ENCODE results near the gene C1QTNF1. TPM values are rescaled to one million over a fixed set of nuclear protein-coding genes. Genes with fewer than 3 reads are reported as not detected.

The C1QTNF1 gene
- polyA plus RNA-seq, 1 donor (not counting 4 experiments of a cell fraction or from before 2014, with no cell fraction given), result 6.6 TPM

DNA sequence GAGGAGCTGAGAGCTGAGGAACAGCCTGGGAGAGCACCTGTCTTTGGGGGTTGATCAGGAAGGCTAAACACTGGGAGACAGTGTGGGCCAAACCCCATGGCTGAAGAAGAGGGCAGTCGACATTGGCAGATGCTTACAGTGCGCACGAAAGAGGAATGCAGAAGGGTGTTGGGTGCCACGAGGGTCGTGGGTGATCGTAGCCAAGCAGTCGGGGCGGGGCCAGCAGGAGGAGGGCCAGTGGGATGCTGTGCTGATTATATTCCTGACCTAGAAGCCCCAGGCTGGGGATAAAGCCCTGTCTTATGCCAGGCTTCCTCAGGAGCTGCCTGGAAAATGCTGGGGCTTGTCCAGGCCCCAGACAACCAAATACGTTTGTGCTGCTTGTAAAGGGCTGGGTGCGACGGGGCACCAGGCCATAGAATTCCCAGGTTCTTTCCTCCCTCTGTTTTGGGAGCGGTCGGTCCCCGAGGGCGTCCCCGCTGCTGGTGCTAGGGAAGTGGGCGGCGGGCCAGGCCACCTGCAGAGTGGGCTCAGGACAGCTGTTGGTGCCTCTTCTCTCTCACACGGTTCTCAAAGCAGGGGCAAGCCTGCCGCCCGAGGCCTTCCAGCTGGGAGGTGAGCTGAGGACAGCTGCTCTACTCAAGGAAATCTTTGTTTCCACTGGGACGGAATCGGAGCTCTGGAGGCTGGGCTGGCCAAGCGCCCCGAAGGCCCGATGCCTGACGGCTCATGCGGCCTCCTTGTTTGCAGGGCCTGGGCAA, 10.0 kb downstream of the C1QTNF1 start:
- Histone ChIP-seq H3K27ac (ENCODE audit: control insufficient read depth, insufficient read depth, low read length) (peak overlapping the region; percentile 62), H3K79me2 (ENCODE audit: control insufficient read depth, insufficient read depth, low read length) (no peaks in the 10 kb centered on the region), H3K9me3 (ENCODE audit: control insufficient read depth, low read depth, low read length) (no peaks in the 10 kb centered on the region), H3K36me3 (ENCODE audit: control insufficient read depth in 2 of 2, extremely low read depth in 1 of 2, insufficient read depth in 2 of 2, low read length in 2 of 2) (no peaks in the 10 kb centered on the region), H2AFZ (ENCODE audit: control insufficient read depth, low read length) (peak overlapping the region; percentile 74), H3K4me3 (ENCODE audit: control insufficient read depth in 2 of 3, extremely low read depth in 1 of 3, insufficient read depth in 2 of 3, low read depth in 1 of 3, low read length in 3 of 3) (no peak overlapping the region), H3K27me3 (ENCODE audit: control insufficient read depth, extremely low read depth, insufficient read depth, low read length) (no peaks in the 10 kb centered on the region), H3K4me1 (ENCODE audit: control insufficient read depth, extremely low read depth, insufficient read depth, low read length) (peaks cover 53% of the 10 kb centered on the region), H3K9ac (ENCODE audit: control insufficient read depth, extremely low read depth, insufficient read depth, low read length) (peak overlapping the region; percentile 55), H3K4me2 (ENCODE audit: control insufficient read depth, extremely low read depth, insufficient read depth, low read depth, low read length) (peak overlapping the region; percentile 51), H3K9me1 (ENCODE audit: control insufficient read depth, extremely low read depth, insufficient read depth, low read length) (peaks cover 2% of the 10 kb centered on the region), H4K20me1 (ENCODE audit: control insufficient read depth, extremely low read depth, insufficient read depth, low read length) (no peaks in the 10 kb centered on the region)
- FAIRE-seq (peak; percentile 68), DNase-seq (ENCODE audit: low read depth, low spot score) (no peak)
- dilution Hi-C loops (cut with MboI; ENCODE audit: extremely low pct_ligation_motif_present, low sequenced_read_pairs), result loop anchor here (25.0 kb wide), 1 partner anchor 353 kb away; no protein-coding TSS in a partner anchor
- no peak for TF ChIP-seq EZH2 (IDR thresholded peaks at IDR 0.05; ENCODE audit: low read length)
- TF ChIP-seq, protein P1, sequence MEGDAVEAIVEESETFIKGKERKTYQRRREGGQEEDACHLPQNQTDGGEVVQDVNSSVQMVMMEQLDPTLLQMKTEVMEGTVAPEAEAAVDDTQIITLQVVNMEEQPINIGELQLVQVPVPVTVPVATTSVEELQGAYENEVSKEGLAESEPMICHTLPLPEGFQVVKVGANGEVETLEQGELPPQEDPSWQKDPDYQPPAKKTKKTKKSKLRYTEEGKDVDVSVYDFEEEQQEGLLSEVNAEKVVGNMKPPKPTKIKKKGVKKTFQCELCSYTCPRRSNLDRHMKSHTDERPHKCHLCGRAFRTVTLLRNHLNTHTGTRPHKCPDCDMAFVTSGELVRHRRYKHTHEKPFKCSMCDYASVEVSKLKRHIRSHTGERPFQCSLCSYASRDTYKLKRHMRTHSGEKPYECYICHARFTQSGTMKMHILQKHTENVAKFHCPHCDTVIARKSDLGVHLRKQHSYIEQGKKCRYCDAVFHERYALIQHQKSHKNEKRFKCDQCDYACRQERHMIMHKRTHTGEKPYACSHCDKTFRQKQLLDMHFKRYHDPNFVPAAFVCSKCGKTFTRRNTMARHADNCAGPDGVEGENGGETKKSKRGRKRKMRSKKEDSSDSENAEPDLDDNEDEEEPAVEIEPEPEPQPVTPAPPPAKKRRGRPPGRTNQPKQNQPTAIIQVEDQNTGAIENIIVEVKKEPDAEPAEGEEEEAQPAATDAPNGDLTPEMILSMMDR (optimal IDR thresholded peaks at IDR 0.05 in 1 of 3, IDR thresholded peaks at IDR 0.05 in 1 of 3, conservative IDR thresholded peaks at IDR 0.05 in 1 of 3; ENCODE audit: extremely low read depth in 1 of 3, insufficient read depth in 2 of 3, low read length in 3 of 3), result no peak

DNA sequence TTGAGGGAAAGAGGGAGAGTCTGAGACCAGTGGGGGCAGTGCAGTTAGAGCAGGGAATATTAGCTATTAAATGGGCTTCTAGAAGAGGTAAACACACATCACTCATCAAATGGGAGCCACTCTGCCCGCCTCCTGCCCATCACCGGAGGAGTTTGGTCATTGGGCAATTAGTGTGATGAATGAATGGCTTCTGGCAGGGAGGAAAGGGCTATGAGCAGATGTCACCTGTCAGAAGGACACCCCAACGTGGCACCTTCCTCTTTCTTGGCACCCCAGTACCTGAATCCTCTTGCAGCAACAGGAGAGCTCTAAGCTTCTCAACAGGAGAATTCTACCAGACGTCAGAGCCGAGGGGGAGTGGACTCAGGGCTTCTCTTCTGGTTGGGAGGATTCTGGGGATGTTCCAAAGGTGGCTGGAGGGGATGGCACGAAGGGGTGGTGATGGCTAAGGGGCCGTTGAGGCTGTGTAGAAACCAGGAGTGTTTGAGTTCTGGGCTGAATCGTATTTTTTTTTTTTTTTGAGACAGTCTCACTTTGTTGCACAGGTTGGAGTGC, 11.0 kb downstream of the C1QTNF1 start:
- dilution Hi-C loops (cut with MboI; ENCODE audit: extremely low pct_ligation_motif_present, low sequenced_read_pairs), result loop anchor here (25.0 kb wide), 1 partner anchor 352 kb away; no protein-coding TSS in a partner anchor
- Histone ChIP-seq H3K9ac (ENCODE audit: control insufficient read depth, extremely low read depth, insufficient read depth, low read length) (no peak overlapping the region), H3K36me3 (ENCODE audit: control insufficient read depth in 2 of 2, extremely low read depth in 1 of 2, insufficient read depth in 2 of 2, low read length in 2 of 2) (no peaks in the 10 kb centered on the region), H3K79me2 (ENCODE audit: control insufficient read depth, insufficient read depth, low read length) (no peaks in the 10 kb centered on the region), H3K27ac (ENCODE audit: control insufficient read depth, insufficient read depth, low read length) (no peak overlapping the region), H3K9me1 (ENCODE audit: control insufficient read depth, extremely low read depth, insufficient read depth, low read length) (peaks cover 2% of the 10 kb centered on the region), H3K4me2 (ENCODE audit: control insufficient read depth, extremely low read depth, insufficient read depth, low read depth, low read length) (no peak overlapping the region), H3K9me3 (ENCODE audit: control insufficient read depth, low read depth, low read length) (no peaks in the 10 kb centered on the region), H3K4me3 (ENCODE audit: control insufficient read depth in 2 of 3, extremely low read depth in 1 of 3, insufficient read depth in 2 of 3, low read depth in 1 of 3, low read length in 3 of 3) (no peak overlapping the region), H2AFZ (ENCODE audit: control insufficient read depth, low read length) (no peak overlapping the region), H4K20me1 (ENCODE audit: control insufficient read depth, extremely low read depth, insufficient read depth, low read length) (no peaks in the 10 kb centered on the region), H3K27me3 (ENCODE audit: control insufficient read depth, extremely low read depth, insufficient read depth, low read length) (no peaks in the 10 kb centered on the region), H3K4me1 (ENCODE audit: control insufficient read depth, extremely low read depth, insufficient read depth, low read length) (peaks cover 55% of the 10 kb centered on the region)
- DNase-seq (ENCODE audit: low read depth, low spot score), result no peak
- FAIRE-seq, result no peak
- no peak for TF ChIP-seq EZH2 (IDR thresholded peaks at IDR 0.05; ENCODE audit: low read length)
